HuH-7.5 (cell line): ENCODE results near the gene ARHGEF11.

Experiments
- DNase-seq: peaks from one replicate; pipeline ENCODE4 v3.0.0; 2011; ENCODE audit warnings: low spot score

Gene ARHGEF11

GRCh38 chr1:156999596-157000320, 45.8 kb downstream of the ARHGEF11 start:
- no peak for DNase-seq

- no peak for DNase-seq
These were observed 46.6 kb downstream of the ARHGEF11 start for GRCh38 chr1:156998840-156999500.

- no peak for DNase-seq
These were observed 47.2 kb downstream of the ARHGEF11 start for GRCh38 chr1:156998301-156998700.

DNA sequence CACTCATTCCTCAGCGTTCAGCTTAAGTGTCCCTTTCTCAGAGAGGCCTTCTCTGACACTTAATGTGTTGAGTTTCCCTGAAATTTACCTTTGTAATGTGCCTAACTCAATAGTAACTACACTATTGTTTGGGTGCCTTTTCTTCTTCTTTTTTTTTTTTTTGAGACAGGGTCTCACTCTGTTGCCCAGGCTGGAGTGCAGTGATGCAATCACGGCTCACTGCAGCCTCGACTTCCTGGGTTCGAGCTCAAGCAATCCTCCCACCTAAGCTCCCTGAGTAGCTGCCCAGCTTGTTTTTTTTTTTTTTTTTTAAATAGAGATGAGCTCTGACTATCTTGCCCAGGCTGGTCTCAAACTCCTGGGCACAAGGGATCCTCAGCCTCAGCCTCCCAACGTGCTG, 50.1 kb downstream of the ARHGEF11 start:
- DNase-seq: no peak

DNA sequence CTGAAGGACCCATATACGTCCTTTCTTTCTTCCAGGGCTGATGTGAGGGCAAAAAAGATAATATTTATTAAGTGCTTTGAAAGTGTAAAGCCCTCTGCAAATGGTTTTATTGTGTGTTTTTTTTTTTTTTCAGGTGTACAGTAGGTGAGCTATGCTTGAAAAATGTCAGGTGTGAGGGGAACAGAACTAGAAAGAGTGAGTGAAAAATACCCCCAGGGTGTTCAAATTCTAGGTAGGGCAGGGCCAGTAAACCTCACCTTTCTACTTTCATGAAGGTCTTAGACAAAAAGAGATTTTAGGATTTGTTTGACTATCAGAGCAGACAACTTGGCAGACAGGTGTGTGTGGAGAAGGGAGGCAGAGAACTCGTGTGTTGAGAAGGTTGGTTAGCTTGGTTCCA, 51.3 kb downstream of the ARHGEF11 start:
- DNase-seq: no peak

GRCh38 chr1:156993426-156994147, 52.0 kb downstream of the ARHGEF11 start:
- no peak for DNase-seq

DNA sequence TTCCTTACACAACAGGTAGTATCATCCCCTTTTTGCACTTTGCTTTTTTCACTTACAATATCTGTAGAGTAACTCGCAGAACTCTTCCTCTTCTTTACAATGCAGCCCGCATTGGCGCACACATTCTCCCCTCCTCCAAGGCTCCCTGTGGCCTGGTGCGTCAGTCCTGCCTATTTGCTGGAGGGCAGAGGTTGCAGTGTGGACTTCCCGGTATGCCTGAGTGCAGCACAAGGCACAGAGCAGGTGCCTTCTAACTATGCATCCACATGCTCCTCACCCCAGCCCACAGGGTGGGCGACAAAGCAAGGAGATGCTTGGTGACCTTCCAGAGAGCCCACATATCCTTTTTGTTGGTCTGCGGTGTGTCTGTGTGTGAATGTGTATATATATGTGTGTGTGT, 53.3 kb downstream of the ARHGEF11 start:
- DNase-seq: no peak

DNA sequence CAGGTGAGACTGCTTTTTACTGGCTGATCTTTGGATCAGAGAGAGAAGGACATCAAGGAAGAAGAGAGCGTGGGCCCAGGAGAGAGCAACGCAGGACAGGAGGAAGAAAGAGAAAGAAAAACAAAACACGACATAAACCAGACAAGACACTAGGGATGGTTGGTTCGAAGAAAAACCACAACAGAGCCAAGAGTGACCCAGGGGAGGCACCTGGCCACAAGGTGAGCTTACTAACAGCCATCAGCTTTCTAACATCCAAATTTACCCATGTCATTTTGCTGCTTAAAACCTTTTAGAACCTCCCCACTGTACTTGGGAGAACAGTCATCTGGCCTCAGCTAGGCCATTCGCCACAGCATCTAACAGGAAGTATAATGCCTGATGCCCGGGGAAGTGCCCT, 57.8 kb downstream of the ARHGEF11 start:
- no peak for DNase-seq

DNA sequence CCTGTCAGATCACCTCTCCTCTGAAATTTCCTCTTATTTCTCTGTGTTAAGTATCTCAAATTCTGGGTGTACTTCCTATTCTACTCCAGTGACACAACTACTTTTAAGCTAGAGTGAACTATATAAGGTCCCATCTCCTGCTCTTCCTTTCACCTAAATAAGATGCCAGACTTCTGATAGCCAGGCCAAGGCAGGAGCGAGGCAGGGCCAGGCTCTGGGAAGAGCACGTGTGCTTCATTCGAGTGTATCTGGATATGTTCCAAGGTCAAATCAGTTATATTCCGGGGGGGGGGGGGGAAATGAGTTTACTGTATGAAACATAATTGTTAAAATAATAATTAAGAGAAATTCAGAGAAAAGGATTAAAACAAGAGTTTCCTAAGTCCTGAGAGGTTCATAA, 65.0 kb downstream of the ARHGEF11 start:
- no peak for DNase-seq

DNA sequence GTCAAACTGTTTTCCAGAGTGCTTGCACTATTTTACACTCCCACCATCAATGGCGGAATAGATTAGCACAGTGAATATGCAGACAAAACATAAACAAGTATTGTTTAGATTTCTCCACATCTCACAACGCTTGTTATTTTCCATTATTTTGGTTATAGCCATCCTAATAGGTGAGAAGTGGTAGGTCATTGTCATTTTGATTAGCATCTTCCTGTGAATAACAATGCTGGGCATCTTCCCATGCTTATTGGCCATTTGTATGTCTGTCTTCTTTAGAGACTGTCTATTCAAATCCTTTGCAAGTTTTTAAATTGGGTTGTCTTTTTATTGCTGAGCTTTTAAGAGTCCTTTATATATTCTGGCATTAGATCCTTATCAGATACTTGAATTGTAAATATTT, 70.5 kb downstream of the ARHGEF11 start:
- no peak for DNase-seq

GRCh38 chr1:156973417-156973816, 72.1 kb downstream of the ARHGEF11 start:
- no peak for DNase-seq

- DNase-seq: no peak
These were observed 75.5 kb downstream of the ARHGEF11 start for GRCh38 chr1:156970017-156970416.

- no peak for DNase-seq
These were observed 76.0 kb downstream of the ARHGEF11 start for GRCh38 chr1:156969496-156969895.

GRCh38 chr1:156964441-156964840, 81.1 kb downstream of the ARHGEF11 start:
- DNase-seq: no peak

DNA sequence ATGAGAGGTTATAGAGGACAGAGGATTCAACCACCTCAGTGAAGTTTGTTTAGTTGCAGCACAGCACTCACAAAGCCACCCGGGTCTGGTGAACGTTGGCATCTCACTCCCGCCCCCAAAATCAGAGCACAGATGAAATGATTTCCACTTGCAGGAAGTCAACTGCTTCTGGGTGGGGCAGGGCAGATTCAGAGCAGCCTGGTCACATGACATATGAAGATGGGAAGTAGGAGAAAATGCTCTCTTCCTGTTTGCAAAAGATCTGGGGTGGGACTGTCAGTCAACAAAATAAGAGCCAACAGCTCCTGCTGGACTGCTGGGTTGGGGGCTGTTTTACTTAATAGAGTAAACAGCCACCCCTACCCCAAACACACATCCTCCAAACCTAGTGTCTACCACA, 81.9 kb downstream of the ARHGEF11 start:
- no peak for DNase-seq

DNA sequence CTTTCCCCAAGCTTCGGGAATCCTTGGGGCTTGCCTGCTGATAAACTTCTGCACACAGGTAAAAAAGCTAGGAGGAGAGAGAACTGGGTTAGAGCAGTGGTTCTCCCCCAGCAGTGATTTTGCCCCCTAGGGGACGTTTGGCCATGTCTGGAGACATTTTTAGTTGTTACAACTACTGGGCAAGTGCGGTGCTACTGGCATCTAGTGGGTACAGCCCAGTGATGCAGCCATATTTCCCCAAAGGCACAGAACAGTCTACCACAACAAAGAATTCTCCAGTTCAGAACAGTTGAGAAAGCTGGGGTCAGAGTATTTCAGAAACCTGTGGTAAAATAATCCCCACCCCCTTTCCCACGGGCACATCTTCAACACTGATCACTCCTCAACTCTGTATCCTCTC, 83.8 kb downstream of the ARHGEF11 start:
- no peak for DNase-seq

GRCh38 chr1:156959925-156960324, 85.6 kb downstream of the ARHGEF11 start:
- no peak for DNase-seq

DNA sequence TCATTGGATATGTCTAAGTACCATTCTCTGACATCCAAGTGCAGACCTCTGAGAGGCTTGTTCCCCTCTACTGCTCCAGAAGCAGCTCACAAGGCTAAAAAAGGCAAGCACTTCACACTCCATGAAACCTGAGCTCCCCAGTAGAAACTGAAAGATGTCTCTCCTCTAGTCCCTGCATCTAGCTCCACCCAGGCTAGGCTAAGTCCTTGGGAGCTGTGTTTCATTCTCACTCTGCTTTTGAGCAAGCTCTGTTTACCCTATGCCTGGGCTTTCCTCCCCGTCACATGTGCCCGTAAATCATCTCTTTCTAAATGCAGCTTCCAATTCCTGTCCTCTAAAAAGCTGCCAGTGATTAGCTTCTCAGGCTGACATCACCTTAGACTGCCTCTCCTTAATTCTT, 86.1 kb downstream of the ARHGEF11 start:
- DNase-seq: no peak

DNA sequence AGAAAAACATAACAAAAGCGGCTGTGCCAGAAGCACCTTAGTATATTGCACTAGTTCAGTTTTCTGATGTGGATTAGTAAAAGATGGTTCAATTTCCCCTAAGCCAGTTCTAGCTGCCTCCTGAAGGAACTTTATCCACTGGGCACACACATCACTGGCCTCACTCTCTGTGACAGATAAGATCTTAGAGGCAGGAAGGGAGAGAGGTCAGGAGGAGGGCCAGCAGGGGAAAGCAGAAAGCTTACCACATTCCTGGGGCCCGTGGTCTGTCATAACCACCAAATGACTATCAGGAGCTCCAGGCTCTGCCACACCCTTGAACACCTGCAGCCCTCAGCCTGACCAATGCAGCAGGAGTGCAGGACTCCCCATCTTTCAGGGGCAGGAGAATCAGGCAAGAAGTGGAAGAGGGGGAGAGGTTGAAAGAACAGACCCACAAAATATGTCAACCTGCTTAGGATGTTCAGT, 87.3 kb downstream of the ARHGEF11 start:
- DNase-seq: no peak

DNA sequence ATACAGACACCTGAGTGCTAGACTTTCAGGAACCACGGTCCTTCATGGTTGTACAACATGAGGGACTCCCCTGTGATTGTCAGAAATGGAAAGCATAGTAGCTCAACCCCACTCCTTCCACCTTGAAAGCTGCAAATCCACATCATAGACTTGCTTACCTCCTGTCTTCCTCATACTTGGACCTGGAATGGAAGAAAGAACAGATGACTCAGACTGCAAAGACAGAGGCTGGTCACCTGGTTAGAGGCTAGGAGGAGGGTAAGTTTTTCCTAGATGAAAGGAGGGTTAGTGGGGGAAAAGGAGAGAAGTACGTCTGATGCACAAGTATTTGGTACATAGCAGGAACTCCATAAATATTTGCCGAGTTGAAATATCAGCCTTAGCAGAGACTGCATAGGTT, 87.9 kb downstream of the ARHGEF11 start:
- no peak for DNase-seq

GRCh38 chr1:156956333-156956732, 89.2 kb downstream of the ARHGEF11 start:
- DNase-seq: no peak

- no peak for DNase-seq
These were observed 92.0 kb downstream of the ARHGEF11 start for GRCh38 chr1:156953571-156953970.

- no peak for DNase-seq
These were observed 94.2 kb downstream of the ARHGEF11 start for GRCh38 chr1:156951371-156951770.
